Putamen (tissue), 1 donor: ENCODE data around the gene CCDC57.
"Not testable (repeated sequence)": the region's sequence is repeated elsewhere in the genome, so short reads cannot be mapped to it uniquely, and the experiment has no call there.

ENCODE experiments used
- DNase-seq: peaks from one replicate; pipeline ENCODE4 v3.0.0-alpha.2; 2016; ENCODE audit warnings: low spot score

CCDC57 gene, protein sequence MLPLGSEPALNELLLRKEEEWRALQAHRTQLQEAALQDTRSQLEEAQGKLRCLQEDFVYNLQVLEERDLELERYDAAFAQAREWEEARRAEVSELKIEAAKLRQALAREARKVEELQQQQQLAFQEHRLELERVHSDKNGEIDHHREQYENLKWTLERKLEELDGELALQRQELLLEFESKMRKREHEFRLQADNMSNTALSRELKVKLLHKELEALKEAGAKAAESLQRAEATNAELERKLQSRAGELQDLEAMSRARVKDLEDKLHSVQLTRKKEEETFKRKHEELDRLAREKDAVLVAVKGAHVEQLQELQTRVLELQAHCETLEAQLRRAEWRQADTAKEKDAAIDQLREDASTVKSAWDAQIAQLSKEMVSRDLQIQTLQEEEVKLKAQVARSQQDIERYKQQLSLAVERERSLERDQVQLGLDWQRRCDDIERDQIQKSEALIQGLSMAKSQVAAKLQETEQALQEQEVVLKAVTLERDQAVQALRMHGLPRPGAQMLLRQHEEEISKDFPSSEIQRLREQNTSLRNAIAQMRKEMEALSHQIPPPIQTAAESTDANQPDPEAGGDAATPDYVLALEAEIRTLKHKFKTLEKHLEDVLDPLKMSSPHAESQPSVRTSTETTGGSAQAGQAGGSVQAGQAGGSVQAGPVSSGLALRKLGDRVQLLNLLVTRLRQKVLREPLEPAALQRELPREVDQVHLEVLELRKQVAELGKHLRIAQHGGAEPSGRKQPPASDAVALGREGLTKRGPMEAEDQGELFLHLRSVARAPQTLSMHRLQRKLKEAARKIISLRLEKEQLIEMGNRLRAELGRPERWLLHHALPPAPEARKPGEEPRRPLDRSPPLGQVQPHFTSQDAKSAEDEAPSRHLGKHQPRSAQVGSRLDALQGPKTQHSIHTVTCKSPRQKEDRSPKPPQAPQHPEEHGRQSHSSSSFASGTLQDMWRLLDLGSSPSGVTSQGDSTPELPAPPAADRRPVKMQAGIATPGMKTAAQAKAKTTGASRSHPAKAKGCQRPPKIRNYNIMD

DNA sequence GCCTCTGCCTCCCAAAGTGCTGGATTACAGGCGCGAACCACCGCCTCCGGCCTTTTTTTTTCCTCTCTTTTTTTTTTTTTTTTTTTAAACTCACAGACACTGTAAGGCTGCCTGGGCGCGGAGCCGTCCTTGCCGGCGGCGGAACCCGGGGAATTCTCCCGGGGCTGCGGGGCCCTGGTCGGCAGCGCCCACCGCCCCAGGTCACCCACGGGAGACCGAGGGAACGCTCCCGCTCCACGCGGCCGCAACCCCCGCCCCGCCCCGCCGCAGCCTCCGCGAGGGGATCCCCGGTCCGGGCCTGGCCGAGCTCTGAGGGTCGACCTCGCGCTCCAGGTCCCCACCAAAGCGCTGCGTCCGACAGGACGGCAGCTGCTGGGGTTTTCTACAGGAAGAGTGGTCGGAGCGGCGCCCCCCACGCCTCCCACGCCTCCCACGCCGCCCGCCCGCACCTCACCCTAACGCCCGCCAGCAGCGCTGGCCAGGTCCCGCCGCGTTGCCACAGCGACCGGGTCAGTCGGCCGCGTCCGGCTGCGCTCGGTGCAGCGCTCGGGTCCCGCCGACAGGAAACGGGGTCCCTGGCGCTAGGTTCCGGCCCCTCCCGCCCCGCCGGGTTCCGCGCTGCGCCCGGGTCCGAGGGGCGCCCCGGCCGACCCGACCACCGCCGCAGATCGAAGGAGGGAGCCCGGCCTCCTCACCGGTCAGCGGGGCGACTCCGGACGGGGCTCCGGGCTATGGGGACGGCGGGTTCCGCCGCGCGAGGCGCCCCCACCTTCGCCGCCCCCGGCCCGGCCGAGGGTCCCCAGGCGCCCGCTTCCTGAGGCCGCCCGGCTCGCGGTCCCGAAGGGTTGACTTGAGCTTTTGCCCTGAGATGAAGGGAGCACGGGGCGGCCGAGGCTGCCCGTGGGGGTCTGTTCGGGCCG lies at the start of gene CCDC57:
Gene CCDC57 (minus strand): TSS at position 512 of the 920 bp plus-strand sequence. CDS start 10,898 bp downstream, outside the sequence.
- DNase-seq, result peak; percentile 50

- no peak for DNase-seq
Observed at GRCh38 chr17:82262344-82262743, 49.7 kb upstream of the CCDC57 start.

DNA sequence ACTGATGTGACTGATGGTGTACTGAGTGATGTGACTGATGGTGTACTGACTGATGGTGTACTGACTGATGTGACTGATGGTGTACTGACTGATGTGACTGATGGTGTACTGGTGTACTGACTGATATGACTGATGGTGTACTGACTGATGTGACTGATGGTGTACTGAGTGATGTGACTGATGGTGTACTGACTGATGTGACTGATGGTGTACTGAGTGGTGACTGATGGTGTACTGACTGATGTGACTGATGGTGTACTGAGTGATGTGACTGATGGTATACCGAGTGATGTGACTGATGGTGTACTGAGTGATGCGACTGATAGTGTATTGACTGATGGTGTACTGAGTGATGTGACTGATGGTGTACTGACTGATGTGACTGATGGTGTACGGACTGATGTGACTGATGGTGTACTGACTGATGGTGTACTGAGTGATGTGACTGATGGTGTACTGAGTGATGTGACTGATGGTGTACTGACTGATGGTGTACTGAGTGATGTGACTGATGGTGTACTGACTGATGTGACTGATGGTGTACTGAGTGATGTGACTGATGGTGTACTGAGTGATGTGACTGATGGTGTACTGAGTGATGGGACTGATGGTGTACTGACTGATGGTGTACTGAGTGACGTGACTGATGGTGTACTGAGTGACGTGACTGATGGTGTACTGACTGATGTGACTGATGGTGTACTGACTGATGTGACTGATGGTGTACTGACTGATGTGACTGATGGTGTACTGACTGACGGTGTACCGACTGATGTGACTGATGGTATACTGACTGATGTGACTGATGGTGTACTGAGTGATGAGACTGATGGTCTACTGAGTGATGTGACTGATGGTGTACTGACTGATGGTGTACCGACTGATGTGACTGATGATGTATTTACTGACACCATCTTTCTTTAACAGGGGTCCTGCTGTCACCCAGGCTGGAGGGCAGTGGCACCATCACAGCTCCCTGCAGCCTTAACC lies 47.6 kb upstream of the CCDC57 start:
- DNase-seq, result not testable (repeated sequence)

DNA sequence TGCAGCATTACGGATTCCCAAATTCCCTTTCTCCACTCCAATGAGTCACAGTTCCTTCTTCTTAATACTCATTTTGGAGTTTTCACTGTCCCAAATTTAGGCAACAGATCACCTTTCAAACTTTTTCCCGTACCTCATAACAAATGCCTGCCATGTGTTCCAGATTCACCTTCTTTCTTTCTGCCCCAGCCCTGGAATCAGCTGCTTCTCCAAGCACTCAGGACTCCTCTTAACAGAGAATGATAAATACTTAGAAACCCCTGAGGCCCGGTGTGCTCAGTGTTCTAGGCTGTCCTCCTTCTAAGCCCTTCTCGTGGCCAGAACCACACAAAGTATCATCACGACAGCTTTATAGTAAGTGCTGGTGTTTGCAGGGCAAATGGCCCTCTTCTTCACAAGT lies 45.9 kb upstream of the CCDC57 start:
- no peak for DNase-seq

DNA sequence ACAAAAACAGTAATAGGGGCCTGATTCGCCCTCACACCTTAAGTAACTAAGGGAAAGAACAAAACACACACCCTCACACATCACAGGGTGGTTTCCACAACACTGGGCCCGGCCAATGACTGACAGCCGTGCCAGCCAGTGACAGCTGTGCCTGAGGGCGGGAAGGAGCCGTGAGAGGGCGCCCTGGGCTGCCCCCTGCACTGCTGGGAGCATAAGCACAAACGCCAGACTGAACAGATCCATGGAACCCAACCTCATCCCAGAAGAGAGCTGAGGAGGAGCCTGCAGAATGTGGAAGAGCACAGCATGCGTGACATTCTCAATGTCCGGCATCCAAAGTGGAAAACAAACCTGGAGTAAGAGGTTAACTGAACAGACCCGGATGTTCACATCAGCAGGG lies 44.8 kb upstream of the CCDC57 start:
- DNase-seq, result peak; percentile 69

GRCh38 chr17:82256242-82256885 lies 43.7 kb upstream of the CCDC57 start:
- no peak for DNase-seq

DNA sequence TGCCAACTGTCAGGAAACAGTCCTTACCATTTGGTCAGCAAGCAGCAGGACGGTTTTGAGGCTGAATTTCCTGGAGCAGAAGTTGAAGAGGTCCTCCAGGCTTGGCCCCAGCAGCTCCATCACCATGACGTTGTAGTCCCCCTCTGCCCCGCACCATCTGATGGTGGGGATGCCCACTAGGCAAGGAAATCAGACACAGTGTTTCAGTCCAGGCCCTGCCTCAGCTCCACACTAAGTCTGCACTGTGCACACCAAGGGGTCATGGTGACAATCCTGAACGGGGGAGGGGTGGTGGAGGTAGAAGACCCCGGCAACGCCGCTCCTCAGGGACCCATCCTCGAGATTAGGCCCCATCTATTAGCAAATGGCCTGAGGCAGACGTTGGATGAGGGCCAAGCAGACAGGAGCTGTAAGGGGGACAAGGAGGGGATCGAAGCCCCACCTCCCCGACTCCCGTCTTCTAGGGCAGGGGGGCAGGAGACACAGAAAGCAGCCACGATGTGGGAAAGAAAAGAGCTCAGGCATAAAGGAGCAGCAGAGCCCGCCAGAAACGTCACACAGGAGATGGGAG lies 42.8 kb upstream of the CCDC57 start:
- no peak for DNase-seq

DNA sequence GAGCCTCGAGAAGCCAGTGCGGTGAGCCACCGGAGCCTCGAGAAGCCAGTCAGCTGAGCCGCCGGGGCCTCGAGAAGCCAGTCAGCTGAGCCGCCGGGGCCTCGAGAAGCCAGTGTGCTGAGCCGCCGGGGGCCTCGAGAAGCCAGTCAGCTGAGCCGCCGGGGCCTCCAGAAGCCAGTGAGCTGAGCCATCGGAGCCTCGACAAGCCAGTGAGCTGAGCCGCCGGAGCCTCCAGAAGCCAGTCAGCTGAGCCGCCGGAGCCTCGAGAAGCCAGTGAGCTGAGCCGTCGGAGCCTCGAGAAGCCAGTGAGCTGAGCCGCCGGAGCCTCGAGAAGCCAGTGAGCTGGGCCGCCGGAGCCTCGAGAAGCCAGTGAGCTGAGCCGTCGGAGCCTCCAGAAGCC lies 42.1 kb upstream of the CCDC57 start:
- DNase-seq, result not testable (repeated sequence)

DNA sequence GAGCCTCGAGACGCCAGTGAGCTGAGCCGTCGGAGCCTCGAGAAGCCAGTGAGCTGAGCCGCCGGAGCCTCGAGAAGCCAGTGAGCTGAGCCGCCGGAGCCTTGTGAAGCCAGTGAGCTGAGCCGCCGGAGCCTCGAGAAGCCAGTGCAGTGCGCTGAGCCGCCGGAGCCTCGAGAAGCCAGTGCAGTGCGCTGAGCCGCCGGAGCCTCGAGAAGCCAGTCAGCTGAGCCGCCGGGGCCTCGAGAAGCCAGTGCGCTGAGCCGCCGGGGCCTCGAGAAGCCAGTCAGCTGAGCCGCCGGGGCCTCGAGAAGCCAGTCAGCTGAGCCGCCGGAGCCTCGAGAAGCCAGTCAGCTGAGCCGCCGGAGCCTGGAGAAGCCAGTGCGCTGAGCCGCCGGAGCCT lies 41.5 kb upstream of the CCDC57 start:
- DNase-seq, result not testable (repeated sequence)

GRCh38 chr17:82253179-82253544 lies 40.5 kb upstream of the CCDC57 start:
- DNase-seq, result no peak

GRCh38 chr17:82252511-82253178 lies 40.0 kb upstream of the CCDC57 start:
- no peak for DNase-seq

DNA sequence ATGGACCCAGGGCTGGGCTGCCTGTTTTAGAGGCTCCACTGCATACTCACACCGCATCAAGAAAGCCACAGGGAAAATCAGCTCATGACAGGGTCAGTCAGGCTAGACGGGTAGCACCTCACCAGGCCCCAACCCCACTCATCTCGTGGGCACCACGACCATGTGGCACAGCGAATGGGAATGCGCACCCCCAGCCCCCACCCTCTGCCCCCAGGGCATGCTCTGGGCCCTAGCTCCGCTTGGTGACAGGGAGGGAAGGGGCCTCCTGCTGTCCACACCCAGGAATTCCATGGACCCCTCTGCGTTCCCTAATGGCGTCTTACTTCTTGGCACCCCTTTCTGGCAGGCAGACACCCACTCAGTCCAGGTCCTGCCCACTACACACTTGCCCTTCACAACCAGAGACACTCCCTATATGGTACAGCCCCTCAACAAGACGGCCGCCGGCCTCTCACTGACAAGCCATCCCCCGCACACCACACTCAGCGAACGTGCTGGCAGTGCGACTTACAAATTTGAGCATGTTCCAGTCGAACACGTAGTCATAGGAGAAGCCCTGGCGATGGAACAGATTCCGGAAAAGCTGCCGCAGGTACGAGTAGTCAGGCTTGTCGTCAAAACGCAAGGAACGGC lies 38.3 kb upstream of the CCDC57 start:
- DNase-seq, result no peak

- no peak for DNase-seq
Observed at GRCh38 chr17:82249896-82250581, 37.4 kb upstream of the CCDC57 start.

DNA sequence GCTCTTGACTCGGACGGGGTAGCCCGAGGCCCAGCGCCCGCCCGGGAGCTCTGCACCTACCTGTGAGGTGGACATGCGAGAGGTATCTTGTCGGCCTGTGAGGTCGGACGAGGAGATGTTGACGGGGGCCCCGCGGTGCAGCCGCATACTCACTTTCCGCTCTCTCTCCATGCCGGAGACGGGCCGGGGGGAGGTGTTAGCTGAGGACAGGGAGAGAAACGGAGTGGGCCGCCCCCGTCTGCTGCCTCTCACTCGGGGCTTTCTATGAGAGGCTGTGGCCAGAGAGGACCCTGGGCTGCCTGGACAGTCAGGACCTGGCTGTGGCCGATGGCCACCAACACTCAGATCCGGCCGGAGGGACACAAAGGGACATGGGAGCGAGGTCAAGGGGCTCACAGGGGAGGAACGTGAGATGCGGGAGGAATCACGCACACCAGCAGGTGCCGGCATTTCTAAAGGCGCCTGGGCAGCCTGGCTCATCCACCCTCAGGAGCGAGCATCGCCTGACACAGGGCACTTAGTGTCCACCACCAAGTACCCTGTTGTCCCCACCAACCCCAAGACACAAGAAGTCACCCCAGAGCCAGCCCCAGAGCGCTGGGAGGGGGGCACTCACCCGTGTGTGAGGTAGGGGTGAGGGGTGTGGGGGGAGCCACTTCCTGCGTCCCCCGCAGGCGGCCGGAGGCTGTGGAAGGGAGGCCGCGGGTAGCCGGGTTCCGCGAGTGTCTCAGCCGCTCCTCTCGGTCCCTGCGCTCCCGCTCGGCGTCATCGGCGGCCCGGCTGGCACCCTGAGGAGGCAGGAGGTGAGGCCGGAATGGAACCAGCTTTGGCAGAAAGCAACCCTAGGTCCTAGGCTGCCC lies 36.4 kb upstream of the CCDC57 start:
- no peak for DNase-seq

GRCh38 chr17:82247856-82248671 lies 35.4 kb upstream of the CCDC57 start:
- no peak for DNase-seq
